WTC11 (cell line): ENCODE results near the gene EBF3. TPM values are rescaled to one million over a fixed set of nuclear protein-coding genes. Genes with fewer than 3 reads are reported as not detected.

Source experiments
- ATAC-seq: fragments of 200-7000 bp; cut with Tn5 transposase; 2 replicates; pipeline ENCODE4 v1.10.0; 2021; ENCODE audit warnings: mild to moderate bottlenecking, moderate library complexity
- CTCF ChIA-PET: fragments of 300-600 bp; sonication (Branson Sonifier 250); formaldehyde crosslinking; loops from one replicate; lab custom pipeline; 2021; ENCODE audit warnings: antibody characterized with exemption; lab: Charles Lee
- POLR2A ChIA-PET: fragments of 350-600 bp; sonication (Branson Sonifier 250); formaldehyde crosslinking; loops from one replicate; lab custom pipeline; 2021; ENCODE audit warnings: antibody characterized with exemption; lab: Charles Lee
- DNase-seq: peaks from one replicate; pipeline ENCODE4 v3.0.0; 2021; ENCODE audit warnings: low spot score
- H3K27ac Mint-ChIP-seq: 2 replicates; pipeline ENCODE4 v1.8.0; 2021; ENCODE audit warnings: mixed read lengths
- H3K27me3 Mint-ChIP-seq: 2 replicates; pipeline ENCODE4 v1.8.0; 2021; ENCODE audit warnings: low read depth, mild to moderate bottlenecking, moderate library complexity, mixed read lengths
- H3K36me3 Mint-ChIP-seq: 2 replicates; pipeline ENCODE4 v1.8.0; 2021; ENCODE audit warnings: mixed read lengths
- H3K4me1 Mint-ChIP-seq: 2 replicates; pipeline ENCODE4 v1.8.0; 2022; ENCODE audit warnings: mixed read lengths
- H3K4me3 Mint-ChIP-seq: 2 replicates; pipeline ENCODE4 v1.8.0; 2021; ENCODE audit warnings: mild to moderate bottlenecking, moderate library complexity, mixed read lengths
- H3K9me3 Mint-ChIP-seq: 2 replicates; pipeline ENCODE4 v1.8.0; 2021; ENCODE audit warnings: mixed read lengths
- ATF1 ChIP-seq: sonication (generic); formaldehyde crosslinking; IDR thresholded peaks from 2 replicates; pipeline ENCODE4 v1.8.1; 2023; ENCODE audit warnings: mild to moderate bottlenecking, moderate library complexity, missing genetic modification reagents
- ESRRA ChIP-seq: sonication (generic); formaldehyde crosslinking; IDR thresholded peaks from 2 replicates; pipeline ENCODE4 v1.8.1; 2022; ENCODE audit warnings: mild to moderate bottlenecking, missing genetic modification reagents, borderline replicate concordance
- JAZF1 ChIP-seq: fragments of 250-450 bp; sonication (Bioruptor Pico); IDR thresholded peaks from 2 replicates; pipeline ENCODE4 v1.9.0; 2021; ENCODE audit warnings: moderate library complexity, mild to moderate bottlenecking, inconsistent platforms
- SMAD4 ChIP-seq: sonication (generic); formaldehyde crosslinking; IDR thresholded peaks from 2 replicates; pipeline ENCODE4 v1.8.0; 2022; ENCODE audit warnings: mild to moderate bottlenecking, missing genetic modification reagents
- TCF7 ChIP-seq: sonication (generic); formaldehyde crosslinking; IDR thresholded peaks from 2 replicates; pipeline ENCODE4 v1.8.0; 2022; ENCODE audit warnings: mild to moderate bottlenecking, low read depth, missing genetic modification reagents, moderate library complexity
- ZBTB21 ChIP-seq: sonication (generic); formaldehyde crosslinking; IDR thresholded peaks from 2 replicates; pipeline ENCODE4 v1.8.1; 2023; ENCODE audit warnings: mild to moderate bottlenecking, missing genetic modification reagents, borderline replicate concordance
- ZNF317 ChIP-seq: sonication (generic); formaldehyde crosslinking; IDR thresholded peaks from 2 replicates; pipeline ENCODE4 v1.8.1; 2023; ENCODE audit warnings: low read depth, mild to moderate bottlenecking, moderate library complexity, missing genetic modification reagents, borderline replicate concordance
- ZNF396 ChIP-seq: fragments of 250-450 bp; sonication (Bioruptor Pico); IDR thresholded peaks from 2 replicates; pipeline ENCODE4 v1.8.0; 2021; ENCODE audit warnings: mild to moderate bottlenecking, moderate library complexity, borderline replicate concordance
- ZNF416 ChIP-seq: fragments of 250-450 bp; sonication (Bioruptor Pico); IDR thresholded peaks from 2 replicates; pipeline ENCODE4 v1.9.0; 2021; ENCODE audit warnings: mild to moderate bottlenecking, inconsistent platforms
- total RNA-seq: library from RNA; stranded (reverse); gene quantifications from 3 replicates; pipeline ENCODE4 v1.2.3, GENCODE V29; 2021
- TF ChIP-seq, protein P1 (sequence below): sonication (generic); formaldehyde crosslinking; IDR thresholded peaks from 2 replicates; pipeline ENCODE4 v1.8.1; 2023; ENCODE audit warnings: mild to moderate bottlenecking, missing genetic modification reagents, moderate library complexity
- TF ChIP-seq, protein P2 (sequence below): sonication (generic); formaldehyde crosslinking; IDR thresholded peaks from 2 replicates; pipeline ENCODE4 v1.8.0; 2022; ENCODE audit warnings: mild to moderate bottlenecking, missing genetic modification reagents
- TF ChIP-seq, protein P3 (sequence below): sonication (generic); formaldehyde crosslinking; IDR thresholded peaks from 2 replicates; pipeline ENCODE4 v1.8.1; 2023; ENCODE audit warnings: mild to moderate bottlenecking, missing genetic modification reagents, borderline replicate concordance
- TF ChIP-seq, protein P4 (sequence below): fragments of 250-450 bp; sonication (Bioruptor Pico); IDR thresholded peaks from 2 replicates; pipeline ENCODE4 v1.9.0; 2021; ENCODE audit warnings: mild to moderate bottlenecking, borderline replicate concordance
- TF ChIP-seq, protein P5 (sequence below): sonication (generic); formaldehyde crosslinking; IDR thresholded peaks from 2 replicates; pipeline ENCODE4 v1.8.0; 2022; ENCODE audit warnings: mild to moderate bottlenecking, missing genetic modification reagents
- TF ChIP-seq, protein P6 (sequence below): sonication (generic); formaldehyde crosslinking; IDR thresholded peaks from 2 replicates; pipeline ENCODE4 v1.8.0; 2023; ENCODE audit warnings: missing genetic modification reagents, mild to moderate bottlenecking, borderline replicate concordance
- TF ChIP-seq, protein P7 (sequence below): fragments of 250-450 bp; sonication (Bioruptor Pico); IDR thresholded peaks from 2 replicates; pipeline ENCODE4 v2.1.2; 2022; ENCODE audit warnings: mild to moderate bottlenecking, moderate library complexity

Gene EBF3
- total RNA-seq, 1 experiment from 2014 or later = 1.2 TPM

DNA sequence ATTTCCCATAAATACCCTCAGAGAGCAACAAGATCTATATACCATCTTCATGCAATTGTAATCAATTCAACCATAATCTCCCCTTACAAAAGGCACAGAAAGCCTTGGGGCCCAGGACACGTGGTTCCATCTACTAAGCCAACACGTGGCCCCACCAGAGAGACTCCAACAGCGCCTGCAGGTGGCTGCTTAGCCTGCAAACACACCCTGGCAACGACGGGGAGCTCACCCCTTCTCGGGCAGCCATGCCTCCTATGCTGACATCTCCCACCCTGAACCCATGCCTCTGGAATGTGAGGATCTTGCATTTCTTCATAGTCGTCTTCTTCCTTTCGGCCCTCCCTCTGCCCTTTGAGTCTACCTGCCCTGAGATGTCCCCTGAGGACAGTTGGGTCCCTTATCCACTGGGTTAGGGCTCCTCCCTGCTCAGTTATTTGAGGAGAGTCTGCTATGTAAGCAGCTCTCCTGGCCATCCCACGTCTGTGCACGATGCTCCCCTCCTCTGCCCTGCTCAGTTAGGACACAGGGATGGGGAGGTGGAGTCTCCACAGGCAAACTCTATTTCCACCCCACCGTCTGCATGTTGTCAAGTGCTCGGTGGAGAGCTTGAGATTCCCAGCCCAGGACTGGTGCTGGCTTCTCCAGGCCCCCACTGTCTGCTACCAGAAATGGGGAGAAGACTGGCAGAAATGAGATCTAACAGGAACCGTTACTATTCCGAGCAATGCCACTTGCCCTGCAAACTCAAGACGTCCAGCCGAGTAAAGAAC, 36.5 kb downstream of the EBF3 start (continued):
- TF ChIP-seq, protein P1, sequence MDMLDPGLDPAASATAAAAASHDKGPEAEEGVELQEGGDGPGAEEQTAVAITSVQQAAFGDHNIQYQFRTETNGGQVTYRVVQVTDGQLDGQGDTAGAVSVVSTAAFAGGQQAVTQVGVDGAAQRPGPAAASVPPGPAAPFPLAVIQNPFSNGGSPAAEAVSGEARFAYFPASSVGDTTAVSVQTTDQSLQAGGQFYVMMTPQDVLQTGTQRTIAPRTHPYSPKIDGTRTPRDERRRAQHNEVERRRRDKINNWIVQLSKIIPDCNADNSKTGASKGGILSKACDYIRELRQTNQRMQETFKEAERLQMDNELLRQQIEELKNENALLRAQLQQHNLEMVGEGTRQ (CRISPR knock-in tag) = no peak
- no peak for TF ChIP-seq ZNF317 (CRISPR knock-in tag)
- TF ChIP-seq, protein P2, sequence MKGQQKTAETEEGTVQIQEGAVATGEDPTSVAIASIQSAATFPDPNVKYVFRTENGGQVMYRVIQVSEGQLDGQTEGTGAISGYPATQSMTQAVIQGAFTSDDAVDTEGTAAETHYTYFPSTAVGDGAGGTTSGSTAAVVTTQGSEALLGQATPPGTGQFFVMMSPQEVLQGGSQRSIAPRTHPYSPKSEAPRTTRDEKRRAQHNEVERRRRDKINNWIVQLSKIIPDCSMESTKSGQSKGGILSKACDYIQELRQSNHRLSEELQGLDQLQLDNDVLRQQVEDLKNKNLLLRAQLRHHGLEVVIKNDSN (CRISPR knock-in tag) = no peak
- TF ChIP-seq ZNF416 (CRISPR knock-in tag) = no peak
- TF ChIP-seq JAZF1 (CRISPR knock-in tag) = no peak

DNA sequence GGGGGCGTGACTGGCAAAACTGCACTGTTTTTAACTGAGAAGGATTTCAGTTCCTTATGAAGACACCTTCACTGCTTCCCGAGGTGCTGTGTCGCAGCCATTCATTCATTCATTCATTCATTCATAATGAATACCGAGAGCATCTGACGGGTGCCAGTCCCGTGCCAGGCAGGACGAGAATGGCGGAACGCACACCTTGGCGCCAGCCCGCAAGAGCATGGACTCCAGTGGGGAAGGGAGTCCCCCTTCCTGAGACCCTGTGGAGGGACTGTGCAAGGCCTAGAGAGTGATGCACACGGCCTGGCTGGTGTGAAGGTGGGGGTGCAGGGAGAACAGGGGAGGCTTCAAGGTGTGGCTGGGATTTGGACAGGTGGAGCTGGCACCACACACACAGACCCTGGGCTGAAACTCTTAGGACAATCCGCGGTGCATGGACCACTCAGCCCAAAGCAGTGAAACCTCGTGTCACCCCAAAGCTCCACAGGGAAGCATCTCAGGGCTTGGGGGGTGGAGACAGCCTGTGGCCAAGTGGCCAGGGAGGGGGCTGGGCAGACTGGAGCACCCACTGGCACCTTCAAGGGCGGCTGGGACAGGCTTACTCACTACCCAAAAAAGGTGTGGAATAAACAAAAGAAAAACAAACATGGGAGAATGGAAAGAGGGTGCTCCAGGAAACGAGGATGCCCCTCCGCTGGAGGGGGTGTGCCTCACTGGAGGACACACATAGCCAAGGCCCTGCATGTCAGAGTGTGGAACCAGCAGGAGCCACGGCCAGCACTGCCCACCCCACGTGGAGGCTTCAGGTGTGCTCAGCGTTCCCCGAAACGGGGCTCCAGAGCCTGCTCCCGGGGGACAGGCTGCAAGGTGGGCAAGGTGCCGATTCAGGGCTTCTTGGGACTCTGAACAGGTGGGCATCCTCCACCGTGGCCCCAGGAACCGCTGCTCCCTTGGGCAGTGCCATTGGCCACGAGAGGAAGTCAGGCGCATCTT, 37.7 kb downstream of the EBF3 start:
- Mint-ChIP-seq H3K4me3 (no peak overlapping the region), H3K4me1 (peaks cover 12% of the 10 kb centered on the region), H3K36me3 (no peaks in the 10 kb centered on the region), H3K27ac (no peak overlapping the region), H3K27me3 (no peaks in the 10 kb centered on the region), H3K9me3 (no peaks in the 10 kb centered on the region)
- no peak for DNase-seq
- ChIA-PET POLR2A (no interaction called here), CTCF (interaction anchor here (1.9 kb wide), 1 partner anchor 37 kb away, joined by 9 read pairs; no protein-coding TSS in a partner anchor)
- no peak for ATAC-seq
- no peak for TF ChIP-seq TCF7 (CRISPR knock-in tag)
- TF ChIP-seq ZBTB21 (CRISPR knock-in tag) = no peak
- TF ChIP-seq, protein P3, sequence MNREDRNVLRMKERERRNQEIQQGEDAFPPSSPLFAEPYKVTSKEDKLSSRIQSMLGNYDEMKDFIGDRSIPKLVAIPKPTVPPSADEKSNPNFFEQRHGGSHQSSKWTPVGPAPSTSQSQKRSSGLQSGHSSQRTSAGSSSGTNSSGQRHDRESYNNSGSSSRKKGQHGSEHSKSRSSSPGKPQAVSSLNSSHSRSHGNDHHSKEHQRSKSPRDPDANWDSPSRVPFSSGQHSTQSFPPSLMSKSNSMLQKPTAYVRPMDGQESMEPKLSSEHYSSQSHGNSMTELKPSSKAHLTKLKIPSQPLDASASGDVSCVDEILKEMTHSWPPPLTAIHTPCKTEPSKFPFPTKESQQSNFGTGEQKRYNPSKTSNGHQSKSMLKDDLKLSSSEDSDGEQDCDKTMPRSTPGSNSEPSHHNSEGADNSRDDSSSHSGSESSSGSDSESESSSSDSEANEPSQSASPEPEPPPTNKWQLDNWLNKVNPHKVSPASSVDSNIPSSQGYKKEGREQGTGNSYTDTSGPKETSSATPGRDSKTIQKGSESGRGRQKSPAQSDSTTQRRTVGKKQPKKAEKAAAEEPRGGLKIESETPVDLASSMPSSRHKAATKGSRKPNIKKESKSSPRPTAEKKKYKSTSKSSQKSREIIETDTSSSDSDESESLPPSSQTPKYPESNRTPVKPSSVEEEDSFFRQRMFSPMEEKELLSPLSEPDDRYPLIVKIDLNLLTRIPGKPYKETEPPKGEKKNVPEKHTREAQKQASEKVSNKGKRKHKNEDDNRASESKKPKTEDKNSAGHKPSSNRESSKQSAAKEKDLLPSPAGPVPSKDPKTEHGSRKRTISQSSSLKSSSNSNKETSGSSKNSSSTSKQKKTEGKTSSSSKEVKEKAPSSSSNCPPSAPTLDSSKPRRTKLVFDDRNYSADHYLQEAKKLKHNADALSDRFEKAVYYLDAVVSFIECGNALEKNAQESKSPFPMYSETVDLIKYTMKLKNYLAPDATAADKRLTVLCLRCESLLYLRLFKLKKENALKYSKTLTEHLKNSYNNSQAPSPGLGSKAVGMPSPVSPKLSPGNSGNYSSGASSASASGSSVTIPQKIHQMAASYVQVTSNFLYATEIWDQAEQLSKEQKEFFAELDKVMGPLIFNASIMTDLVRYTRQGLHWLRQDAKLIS (CRISPR knock-in tag) = no peak
- TF ChIP-seq, protein P4, sequence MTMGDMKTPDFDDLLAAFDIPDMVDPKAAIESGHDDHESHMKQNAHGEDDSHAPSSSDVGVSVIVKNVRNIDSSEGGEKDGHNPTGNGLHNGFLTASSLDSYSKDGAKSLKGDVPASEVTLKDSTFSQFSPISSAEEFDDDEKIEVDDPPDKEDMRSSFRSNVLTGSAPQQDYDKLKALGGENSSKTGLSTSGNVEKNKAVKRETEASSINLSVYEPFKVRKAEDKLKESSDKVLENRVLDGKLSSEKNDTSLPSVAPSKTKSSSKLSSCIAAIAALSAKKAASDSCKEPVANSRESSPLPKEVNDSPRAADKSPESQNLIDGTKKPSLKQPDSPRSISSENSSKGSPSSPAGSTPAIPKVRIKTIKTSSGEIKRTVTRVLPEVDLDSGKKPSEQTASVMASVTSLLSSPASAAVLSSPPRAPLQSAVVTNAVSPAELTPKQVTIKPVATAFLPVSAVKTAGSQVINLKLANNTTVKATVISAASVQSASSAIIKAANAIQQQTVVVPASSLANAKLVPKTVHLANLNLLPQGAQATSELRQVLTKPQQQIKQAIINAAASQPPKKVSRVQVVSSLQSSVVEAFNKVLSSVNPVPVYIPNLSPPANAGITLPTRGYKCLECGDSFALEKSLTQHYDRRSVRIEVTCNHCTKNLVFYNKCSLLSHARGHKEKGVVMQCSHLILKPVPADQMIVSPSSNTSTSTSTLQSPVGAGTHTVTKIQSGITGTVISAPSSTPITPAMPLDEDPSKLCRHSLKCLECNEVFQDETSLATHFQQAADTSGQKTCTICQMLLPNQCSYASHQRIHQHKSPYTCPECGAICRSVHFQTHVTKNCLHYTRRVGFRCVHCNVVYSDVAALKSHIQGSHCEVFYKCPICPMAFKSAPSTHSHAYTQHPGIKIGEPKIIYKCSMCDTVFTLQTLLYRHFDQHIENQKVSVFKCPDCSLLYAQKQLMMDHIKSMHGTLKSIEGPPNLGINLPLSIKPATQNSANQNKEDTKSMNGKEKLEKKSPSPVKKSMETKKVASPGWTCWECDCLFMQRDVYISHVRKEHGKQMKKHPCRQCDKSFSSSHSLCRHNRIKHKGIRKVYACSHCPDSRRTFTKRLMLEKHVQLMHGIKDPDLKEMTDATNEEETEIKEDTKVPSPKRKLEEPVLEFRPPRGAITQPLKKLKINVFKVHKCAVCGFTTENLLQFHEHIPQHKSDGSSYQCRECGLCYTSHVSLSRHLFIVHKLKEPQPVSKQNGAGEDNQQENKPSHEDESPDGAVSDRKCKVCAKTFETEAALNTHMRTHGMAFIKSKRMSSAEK = no peak
- TF ChIP-seq, protein P5, sequence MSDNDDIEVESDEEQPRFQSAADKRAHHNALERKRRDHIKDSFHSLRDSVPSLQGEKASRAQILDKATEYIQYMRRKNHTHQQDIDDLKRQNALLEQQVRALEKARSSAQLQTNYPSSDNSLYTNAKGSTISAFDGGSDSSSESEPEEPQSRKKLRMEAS = no peak
- TF ChIP-seq, protein P6, sequence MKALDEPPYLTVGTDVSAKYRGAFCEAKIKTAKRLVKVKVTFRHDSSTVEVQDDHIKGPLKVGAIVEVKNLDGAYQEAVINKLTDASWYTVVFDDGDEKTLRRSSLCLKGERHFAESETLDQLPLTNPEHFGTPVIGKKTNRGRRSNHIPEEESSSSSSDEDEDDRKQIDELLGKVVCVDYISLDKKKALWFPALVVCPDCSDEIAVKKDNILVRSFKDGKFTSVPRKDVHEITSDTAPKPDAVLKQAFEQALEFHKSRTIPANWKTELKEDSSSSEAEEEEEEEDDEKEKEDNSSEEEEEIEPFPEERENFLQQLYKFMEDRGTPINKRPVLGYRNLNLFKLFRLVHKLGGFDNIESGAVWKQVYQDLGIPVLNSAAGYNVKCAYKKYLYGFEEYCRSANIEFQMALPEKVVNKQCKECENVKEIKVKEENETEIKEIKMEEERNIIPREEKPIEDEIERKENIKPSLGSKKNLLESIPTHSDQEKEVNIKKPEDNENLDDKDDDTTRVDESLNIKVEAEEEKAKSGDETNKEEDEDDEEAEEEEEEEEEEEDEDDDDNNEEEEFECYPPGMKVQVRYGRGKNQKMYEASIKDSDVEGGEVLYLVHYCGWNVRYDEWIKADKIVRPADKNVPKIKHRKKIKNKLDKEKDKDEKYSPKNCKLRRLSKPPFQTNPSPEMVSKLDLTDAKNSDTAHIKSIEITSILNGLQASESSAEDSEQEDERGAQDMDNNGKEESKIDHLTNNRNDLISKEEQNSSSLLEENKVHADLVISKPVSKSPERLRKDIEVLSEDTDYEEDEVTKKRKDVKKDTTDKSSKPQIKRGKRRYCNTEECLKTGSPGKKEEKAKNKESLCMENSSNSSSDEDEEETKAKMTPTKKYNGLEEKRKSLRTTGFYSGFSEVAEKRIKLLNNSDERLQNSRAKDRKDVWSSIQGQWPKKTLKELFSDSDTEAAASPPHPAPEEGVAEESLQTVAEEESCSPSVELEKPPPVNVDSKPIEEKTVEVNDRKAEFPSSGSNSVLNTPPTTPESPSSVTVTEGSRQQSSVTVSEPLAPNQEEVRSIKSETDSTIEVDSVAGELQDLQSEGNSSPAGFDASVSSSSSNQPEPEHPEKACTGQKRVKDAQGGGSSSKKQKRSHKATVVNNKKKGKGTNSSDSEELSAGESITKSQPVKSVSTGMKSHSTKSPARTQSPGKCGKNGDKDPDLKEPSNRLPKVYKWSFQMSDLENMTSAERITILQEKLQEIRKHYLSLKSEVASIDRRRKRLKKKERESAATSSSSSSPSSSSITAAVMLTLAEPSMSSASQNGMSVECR (CRISPR knock-in tag) = no peak
- TF ChIP-seq SMAD4 (CRISPR knock-in tag) = no peak
- TF ChIP-seq ZNF396 = no peak
- TF ChIP-seq ESRRA (CRISPR knock-in tag) = no peak
- TF ChIP-seq ATF1 (CRISPR knock-in tag) = no peak
- TF ChIP-seq, protein P7, sequence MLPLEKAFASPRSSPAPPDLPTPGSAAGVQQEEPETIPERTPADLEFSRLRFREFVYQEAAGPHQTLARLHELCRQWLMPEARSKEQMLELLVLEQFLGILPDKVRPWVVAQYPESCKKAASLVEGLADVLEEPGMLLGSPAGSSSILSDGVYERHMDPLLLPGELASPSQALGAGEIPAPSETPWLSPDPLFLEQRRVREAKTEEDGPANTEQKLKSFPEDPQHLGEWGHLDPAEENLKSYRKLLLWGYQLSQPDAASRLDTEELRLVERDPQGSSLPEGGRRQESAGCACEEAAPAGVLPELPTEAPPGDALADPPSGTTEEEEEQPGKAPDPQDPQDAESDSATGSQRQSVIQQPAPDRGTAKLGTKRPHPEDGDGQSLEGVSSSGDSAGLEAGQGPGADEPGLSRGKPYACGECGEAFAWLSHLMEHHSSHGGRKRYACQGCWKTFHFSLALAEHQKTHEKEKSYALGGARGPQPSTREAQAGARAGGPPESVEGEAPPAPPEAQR = no peak
